ENCODE results near the gene PIK3R3.

The PIK3R3 gene

DNA sequence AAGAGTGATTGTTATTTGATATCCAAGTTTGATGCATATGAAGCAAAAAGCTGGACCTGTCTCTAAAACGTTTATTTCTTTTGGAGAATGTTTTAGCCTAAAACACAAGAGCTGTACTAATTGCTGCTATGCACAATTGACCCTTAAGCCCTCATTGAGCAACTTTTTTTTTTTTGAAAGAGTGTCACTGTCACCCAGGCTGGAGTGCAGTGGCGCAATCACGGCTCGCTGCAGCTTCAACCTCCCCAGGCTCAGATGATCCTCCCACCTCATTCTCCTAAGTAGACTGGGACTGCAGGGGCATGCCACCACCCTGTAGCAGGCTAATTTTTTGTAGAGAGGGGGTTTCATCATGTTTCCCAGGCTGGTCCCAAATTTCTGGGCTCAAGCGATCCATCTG, 129.1 kb downstream of the PIK3R3 start:
- DNase-seq (ENCODE audit: low spot score): no peak
- in situ Hi-C loops (cut with MboI; ENCODE audit: low sequenced_read_pairs, unreplicated experiment): no loop called here
- TF ChIP-seq, protein P1, sequence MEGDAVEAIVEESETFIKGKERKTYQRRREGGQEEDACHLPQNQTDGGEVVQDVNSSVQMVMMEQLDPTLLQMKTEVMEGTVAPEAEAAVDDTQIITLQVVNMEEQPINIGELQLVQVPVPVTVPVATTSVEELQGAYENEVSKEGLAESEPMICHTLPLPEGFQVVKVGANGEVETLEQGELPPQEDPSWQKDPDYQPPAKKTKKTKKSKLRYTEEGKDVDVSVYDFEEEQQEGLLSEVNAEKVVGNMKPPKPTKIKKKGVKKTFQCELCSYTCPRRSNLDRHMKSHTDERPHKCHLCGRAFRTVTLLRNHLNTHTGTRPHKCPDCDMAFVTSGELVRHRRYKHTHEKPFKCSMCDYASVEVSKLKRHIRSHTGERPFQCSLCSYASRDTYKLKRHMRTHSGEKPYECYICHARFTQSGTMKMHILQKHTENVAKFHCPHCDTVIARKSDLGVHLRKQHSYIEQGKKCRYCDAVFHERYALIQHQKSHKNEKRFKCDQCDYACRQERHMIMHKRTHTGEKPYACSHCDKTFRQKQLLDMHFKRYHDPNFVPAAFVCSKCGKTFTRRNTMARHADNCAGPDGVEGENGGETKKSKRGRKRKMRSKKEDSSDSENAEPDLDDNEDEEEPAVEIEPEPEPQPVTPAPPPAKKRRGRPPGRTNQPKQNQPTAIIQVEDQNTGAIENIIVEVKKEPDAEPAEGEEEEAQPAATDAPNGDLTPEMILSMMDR (IDR thresholded peaks at IDR 0.05; ENCODE audit: borderline replicate concordance, control extremely low read depth, extremely low read depth, insufficient read depth, missing control alignments): no peak

GRCh38 chr1:46002551-46003150, 129.8 kb downstream of the PIK3R3 start:
- TF ChIP-seq, protein P1 (IDR thresholded peaks at IDR 0.05; ENCODE audit: borderline replicate concordance, control extremely low read depth, extremely low read depth, insufficient read depth, missing control alignments): no peak
- DNase-seq (ENCODE audit: low spot score): no peak
- in situ Hi-C loops (cut with MboI; ENCODE audit: low sequenced_read_pairs, unreplicated experiment): no loop called here

GRCh38 chr1:46001081-46001785, 131.2 kb downstream of the PIK3R3 start:
- no peak for DNase-seq (ENCODE audit: low spot score)
- in situ Hi-C loops (cut with MboI; ENCODE audit: low sequenced_read_pairs, unreplicated experiment): no loop called here
- TF ChIP-seq, protein P1 (IDR thresholded peaks at IDR 0.05; ENCODE audit: borderline replicate concordance, control extremely low read depth, extremely low read depth, insufficient read depth, missing control alignments): no peak

DNA sequence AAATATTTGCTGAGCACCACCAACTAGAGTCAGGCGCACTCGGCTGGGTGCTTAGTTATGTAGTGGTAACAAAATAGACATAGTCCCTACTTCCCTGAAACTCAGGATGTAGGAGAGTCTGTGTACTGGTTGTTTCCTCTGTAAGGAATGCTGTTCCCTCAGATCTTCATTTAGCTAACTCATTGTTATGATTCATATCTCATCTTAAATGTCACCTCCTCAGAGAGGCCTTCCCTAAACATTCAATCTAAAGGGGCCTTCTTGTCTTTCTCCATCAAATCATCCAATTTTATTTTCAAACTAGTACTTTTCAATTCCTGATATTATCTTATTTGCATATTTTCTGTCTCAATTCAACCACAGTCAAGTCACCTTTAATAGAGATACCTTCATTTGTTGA, 132.9 kb downstream of the PIK3R3 start:
- TF ChIP-seq, protein P1 (IDR thresholded peaks at IDR 0.05; ENCODE audit: borderline replicate concordance, control extremely low read depth, extremely low read depth, insufficient read depth, missing control alignments): no peak
- in situ Hi-C loops (cut with MboI; ENCODE audit: low sequenced_read_pairs, unreplicated experiment): no loop called here

GRCh38 chr1:45998020-45998617, 134.3 kb downstream of the PIK3R3 start:
- TF ChIP-seq, protein P1 (IDR thresholded peaks at IDR 0.05; ENCODE audit: borderline replicate concordance, control extremely low read depth, extremely low read depth, insufficient read depth, missing control alignments): no peak
- no peak for DNase-seq (ENCODE audit: low spot score)
- in situ Hi-C loops (cut with MboI; ENCODE audit: low sequenced_read_pairs, unreplicated experiment): no loop called here

More for the DNA sequence above, 132.9 kb downstream of the PIK3R3 start:
- DNase-seq (ENCODE audit: low spot score): no peak

DNA sequence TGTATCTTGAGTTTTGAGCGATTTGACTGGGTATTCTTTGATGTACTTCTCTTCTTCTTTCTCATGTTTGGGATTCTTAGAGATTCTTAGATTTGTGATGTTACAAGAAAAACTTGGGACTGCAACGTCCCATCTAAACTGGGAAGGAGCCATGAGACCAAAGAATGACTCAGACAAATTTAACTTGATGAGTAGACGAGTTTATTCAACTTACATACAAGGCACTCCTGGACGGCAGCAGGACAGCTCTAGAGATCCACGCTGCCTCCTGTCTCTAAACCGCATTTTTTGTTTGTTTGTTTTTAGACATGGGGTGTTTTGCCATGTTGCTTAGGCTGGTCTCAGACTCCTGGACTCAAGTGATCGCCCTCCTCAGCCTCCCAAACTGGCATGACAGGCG, 137.1 kb downstream of the PIK3R3 start:
- in situ Hi-C loops (cut with MboI; ENCODE audit: low sequenced_read_pairs, unreplicated experiment): no loop called here

More for the DNA sequence above, 137.1 kb downstream of the PIK3R3 start:
- TF ChIP-seq, protein P1 (IDR thresholded peaks at IDR 0.05; ENCODE audit: borderline replicate concordance, control extremely low read depth, extremely low read depth, insufficient read depth, missing control alignments): no peak
- DNase-seq (ENCODE audit: low spot score): no peak
